ENCODE results near the gene TRPV3.

DNA sequence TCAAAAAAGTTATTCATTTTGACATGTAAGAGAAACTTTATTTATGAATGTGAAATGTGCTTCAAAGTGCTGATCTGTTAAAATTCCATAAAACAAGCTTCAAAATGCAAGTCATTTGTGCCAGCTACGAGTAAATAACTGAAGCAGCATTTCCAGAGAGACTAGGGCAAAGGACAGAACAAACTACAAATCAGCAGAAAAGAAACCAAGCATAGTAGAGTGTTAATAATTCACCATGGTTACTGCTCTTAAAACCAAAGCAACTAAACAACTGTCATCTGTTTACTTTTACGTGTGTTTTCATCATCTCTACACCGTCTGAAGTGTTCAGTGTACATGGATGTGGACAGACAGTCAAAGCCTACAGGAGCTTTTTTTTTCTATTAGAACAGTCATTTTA, 83.4 kb downstream of the TRPV3 start:
- no peak for TF ChIP-seq EZH2 (IDR thresholded peaks at IDR 0.05)
- TF ChIP-seq, protein P1, sequence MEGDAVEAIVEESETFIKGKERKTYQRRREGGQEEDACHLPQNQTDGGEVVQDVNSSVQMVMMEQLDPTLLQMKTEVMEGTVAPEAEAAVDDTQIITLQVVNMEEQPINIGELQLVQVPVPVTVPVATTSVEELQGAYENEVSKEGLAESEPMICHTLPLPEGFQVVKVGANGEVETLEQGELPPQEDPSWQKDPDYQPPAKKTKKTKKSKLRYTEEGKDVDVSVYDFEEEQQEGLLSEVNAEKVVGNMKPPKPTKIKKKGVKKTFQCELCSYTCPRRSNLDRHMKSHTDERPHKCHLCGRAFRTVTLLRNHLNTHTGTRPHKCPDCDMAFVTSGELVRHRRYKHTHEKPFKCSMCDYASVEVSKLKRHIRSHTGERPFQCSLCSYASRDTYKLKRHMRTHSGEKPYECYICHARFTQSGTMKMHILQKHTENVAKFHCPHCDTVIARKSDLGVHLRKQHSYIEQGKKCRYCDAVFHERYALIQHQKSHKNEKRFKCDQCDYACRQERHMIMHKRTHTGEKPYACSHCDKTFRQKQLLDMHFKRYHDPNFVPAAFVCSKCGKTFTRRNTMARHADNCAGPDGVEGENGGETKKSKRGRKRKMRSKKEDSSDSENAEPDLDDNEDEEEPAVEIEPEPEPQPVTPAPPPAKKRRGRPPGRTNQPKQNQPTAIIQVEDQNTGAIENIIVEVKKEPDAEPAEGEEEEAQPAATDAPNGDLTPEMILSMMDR (IDR thresholded peaks at IDR 0.05): no peak

All from neural progenitor cell (in vitro differentiated cells).